IPS DF 6.9 (cell line): ENCODE data around the gene THSD7B.

Experiments
- DNase-seq: peaks from one replicate; pipeline ENCODE4 v3.0.0-alpha.2; 2013; ENCODE audit warnings: low read depth, low spot score
- H3K27ac ChIP-seq: one replicate; pipeline ENCODE4 v1.5.1; 2013; ENCODE audit warnings: low read length, control low read depth
- H3K27me3 ChIP-seq: 2 replicates; pipeline ENCODE4 v1.6.1; 2013; ENCODE audit warnings: mild to moderate bottlenecking, low read length; ENCODE audit not compliant: control insufficient read depth, insufficient read depth
- H3K36me3 ChIP-seq: 2 replicates; pipeline ENCODE4 v1.6.1; 2013; ENCODE audit warnings: low read length; ENCODE audit not compliant: control insufficient read depth, insufficient read depth
- H3K4me1 ChIP-seq: 2 replicates; pipeline ENCODE4 v1.6.1; 2013; ENCODE audit warnings: low read length; ENCODE audit not compliant: control insufficient read depth, insufficient read depth
- H3K4me3 ChIP-seq: 2 replicates; pipeline ENCODE4 v1.5.1; 2013; ENCODE audit warnings: mild to moderate bottlenecking, low read length
- H3K9me3 ChIP-seq: 2 replicates; pipeline ENCODE4 v1.6.1; 2013; ENCODE audit warnings: low read length, inconsistent platforms; ENCODE audit not compliant: control insufficient read depth, insufficient read depth
- WGBS: extraction: QIAGEN DNeasy Blood & Tissue Kit; methylation state at CpG from one replicate; pipeline ENCODE4 v1.1.7; 2013; ENCODE audit warnings: mixed read lengths, missing lambda C conversion rate; ENCODE audit not compliant: insufficient read length, insufficient coverage; 5-methylcytosine and 5-hydroxymethylcytosine counted together

The THSD7B gene

GRCh38 chr2:137405496-137405895 lies 640.2 kb downstream of the THSD7B start:
- no peak overlapping the region for H3K4me3 ChIP-seq
- no peaks in the 10 kb centered on the region for H3K27me3 ChIP-seq
- H3K27ac ChIP-seq: no peak overlapping the region
- 0 out of 2 replicates have a peak, but pooled peaks cover under 1% of the 10 kb centered on the region for H3K36me3 ChIP-seq
- no peaks in the 10 kb centered on the region for H3K9me3 ChIP-seq
- H3K4me1 ChIP-seq: no peaks in the 10 kb centered on the region
- no peak for DNase-seq
- no CpG with 5 or more reads among the region's 7 CpGs for WGBS

GRCh38 chr2:137411585-137411984 lies 646.2 kb downstream of the THSD7B start:
- H3K27me3 ChIP-seq: no peaks in the 10 kb centered on the region
- no peak for DNase-seq

DNA sequence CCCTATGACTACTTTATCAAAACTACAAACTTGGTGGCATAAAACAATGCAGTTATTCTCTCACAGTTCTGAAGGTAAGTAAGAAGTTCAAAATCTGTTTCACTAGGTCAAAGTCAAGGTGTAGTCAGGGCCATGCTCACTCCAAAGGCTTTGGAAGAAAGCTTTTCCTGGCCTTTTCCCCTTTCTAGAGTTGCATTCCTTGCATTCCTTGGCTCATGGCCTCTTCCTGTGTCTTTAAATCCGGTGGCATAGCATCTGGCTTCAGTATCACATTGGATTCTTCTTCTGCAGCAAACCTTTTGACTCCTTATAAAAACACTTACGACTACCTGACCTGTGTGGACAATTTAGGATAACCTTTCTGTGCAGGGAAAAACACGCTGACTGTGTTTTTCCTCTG lies 655.4 kb downstream of the THSD7B start:
- no peak overlapping the region for H3K4me3 ChIP-seq
- no peaks in the 10 kb centered on the region for H3K27me3 ChIP-seq
- DNase-seq: no peak
- H3K27ac ChIP-seq: no peak overlapping the region
- no CpG with 5 or more reads among the region's 3 CpGs for WGBS
- no peaks in the 10 kb centered on the region for H3K9me3 ChIP-seq
- H3K4me1 ChIP-seq: no peaks in the 10 kb centered on the region
- H3K36me3 ChIP-seq: no peaks in the 10 kb centered on the region

More at GRCh38 chr2:137411585-137411984, 646.2 kb downstream of the THSD7B start:
- H3K4me1 ChIP-seq: 0 out of 2 replicates have a peak, but pooled peaks cover 1% of the 10 kb centered on the region
- no peaks in the 10 kb centered on the region for H3K36me3 ChIP-seq
- H3K27ac ChIP-seq: no peak overlapping the region
- no peaks in the 10 kb centered on the region for H3K9me3 ChIP-seq
- no CpG with 5 or more reads among the region's 5 CpGs for WGBS
- no peak overlapping the region for H3K4me3 ChIP-seq

- no peaks in the 10 kb centered on the region for H3K27me3 ChIP-seq
- no peaks in the 10 kb centered on the region for H3K9me3 ChIP-seq
- no peak for DNase-seq
- no peak overlapping the region for H3K4me3 ChIP-seq
- H3K27ac ChIP-seq: no peak overlapping the region
- WGBS: no CpG with 5 or more reads among the region's 1 CpG
- no peaks in the 10 kb centered on the region for H3K36me3 ChIP-seq
- no peaks in the 10 kb centered on the region for H3K4me1 ChIP-seq
Measured at GRCh38 chr2:137435162-137435561, 669.8 kb downstream of the THSD7B start.

GRCh38 chr2:137437386-137437785 lies 672.0 kb downstream of the THSD7B start:
- H3K27ac ChIP-seq: no peak overlapping the region
- no peaks in the 10 kb centered on the region for H3K36me3 ChIP-seq
- H3K9me3 ChIP-seq: no peaks in the 10 kb centered on the region
- no peaks in the 10 kb centered on the region for H3K27me3 ChIP-seq
- no peaks in the 10 kb centered on the region; the same call in 1 of the 2 replicates for H3K4me1 ChIP-seq
- no CpG with 5 or more reads among the region's 2 CpGs for WGBS
- no peak for DNase-seq
- H3K4me3 ChIP-seq: no peak overlapping the region

DNA sequence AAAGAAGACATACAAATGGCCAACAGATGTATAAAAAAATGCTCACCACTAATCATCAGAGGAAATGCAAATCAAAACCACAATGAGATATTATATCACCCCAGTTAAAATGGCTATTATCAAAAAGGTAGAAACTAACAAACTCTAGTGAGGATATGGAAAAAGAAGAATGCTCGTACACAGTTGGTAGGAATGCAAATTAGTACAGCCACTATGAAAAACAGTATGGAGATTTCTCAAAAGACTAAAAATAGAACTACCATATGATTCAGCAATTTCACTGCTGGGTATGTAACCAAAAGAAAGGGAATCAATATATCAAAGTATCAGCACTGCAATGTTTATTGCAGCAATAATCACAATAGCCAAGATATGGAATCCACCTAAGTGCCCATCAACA lies 679.6 kb downstream of the THSD7B start:
- WGBS: no CpG with 5 or more reads among the region's 1 CpG
- H3K4me1 ChIP-seq: no peaks in the 10 kb centered on the region; the same call in 1 of the 2 replicates
- H3K36me3 ChIP-seq: no peaks in the 10 kb centered on the region
- no peak overlapping the region for H3K27ac ChIP-seq
- no peaks in the 10 kb centered on the region for H3K9me3 ChIP-seq
- H3K4me3 ChIP-seq: no peak overlapping the region
- no peak for DNase-seq
- H3K27me3 ChIP-seq: no peaks in the 10 kb centered on the region

- H3K36me3 ChIP-seq: no peaks in the 10 kb centered on the region
- H3K4me1 ChIP-seq: no peaks in the 10 kb centered on the region
- H3K9me3 ChIP-seq: no peaks in the 10 kb centered on the region
- no peak overlapping the region for H3K4me3 ChIP-seq
- no peak for DNase-seq
- H3K27me3 ChIP-seq: no peaks in the 10 kb centered on the region
- H3K27ac ChIP-seq: no peak overlapping the region
Measured at GRCh38 chr2:137449454-137449853, 684.1 kb downstream of the THSD7B start.

DNA sequence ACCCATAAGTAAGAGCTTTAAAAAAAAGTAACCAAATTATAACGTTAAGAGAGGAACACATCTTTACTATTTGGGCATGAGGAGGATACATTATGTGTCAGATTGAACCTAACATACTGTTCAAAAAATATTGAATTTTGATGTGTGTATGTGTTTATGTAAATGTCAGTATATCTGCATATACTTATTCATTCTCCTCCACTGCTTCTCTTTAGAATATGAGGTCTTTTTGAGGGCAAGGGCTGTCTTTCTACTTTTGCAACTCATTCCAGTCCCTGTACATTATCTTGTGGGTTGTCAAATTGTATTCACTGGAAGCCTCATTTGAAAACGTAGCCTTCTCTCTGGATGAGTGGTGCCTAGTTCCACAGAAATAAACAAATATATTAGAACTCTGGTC lies 689.5 kb downstream of the THSD7B start:
- Histone ChIP-seq H3K36me3 (no peaks in the 10 kb centered on the region), H3K27ac (no peak overlapping the region), H3K9me3 (no peaks in the 10 kb centered on the region), H3K4me1 (no peaks in the 10 kb centered on the region), H3K27me3 (no peaks in the 10 kb centered on the region), H3K4me3 (no peak overlapping the region)
- DNase-seq: no peak
- no CpG with 5 or more reads among the region's 2 CpGs for WGBS

GRCh38 chr2:137467246-137467862 lies 702.0 kb downstream of the THSD7B start:
- no CpG with 5 or more reads among the region's 3 CpGs for WGBS
- peak; percentile 45 for DNase-seq
- Histone ChIP-seq H3K27ac (no peak overlapping the region), H3K9me3 (no peaks in the 10 kb centered on the region), H3K36me3 (no peaks in the 10 kb centered on the region), H3K27me3 (no peaks in the 10 kb centered on the region), H3K4me1 (no peaks in the 10 kb centered on the region), H3K4me3 (no peak overlapping the region)

DNA sequence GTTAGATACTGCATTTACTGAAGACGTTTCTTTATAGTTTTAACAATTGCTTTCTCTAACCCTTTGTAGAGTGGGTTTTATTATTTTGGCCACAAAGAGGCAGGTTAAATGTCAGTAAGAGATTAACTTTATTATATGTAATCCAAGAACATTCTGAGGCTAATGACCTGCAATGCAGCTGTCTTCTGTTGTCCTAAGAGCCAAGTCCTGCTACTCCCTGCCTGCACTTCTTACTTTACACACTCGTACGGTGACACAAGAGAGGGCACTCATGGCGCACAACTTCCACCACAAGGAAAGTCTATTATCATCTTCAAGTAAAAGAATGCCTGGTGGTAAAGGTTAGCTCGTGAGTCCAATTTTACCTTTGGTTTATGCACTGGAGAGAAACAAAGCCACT lies 727.9 kb downstream of the THSD7B start:
- Histone ChIP-seq H3K4me1 (no peaks in the 10 kb centered on the region), H3K27ac (no peak overlapping the region), H3K36me3 (no peaks in the 10 kb centered on the region), H3K27me3 (no peaks in the 10 kb centered on the region), H3K4me3 (no peak overlapping the region), H3K9me3 (no peaks in the 10 kb centered on the region)
- WGBS: no CpG with 5 or more reads among the region's 5 CpGs
- DNase-seq: no peak

GRCh38 chr2:137500599-137500998 lies 735.3 kb downstream of the THSD7B start:
- no peaks in the 10 kb centered on the region for H3K9me3 ChIP-seq
- H3K27ac ChIP-seq: no peak overlapping the region
- H3K36me3 ChIP-seq: no peaks in the 10 kb centered on the region
- no peak for DNase-seq
- H3K4me1 ChIP-seq: no peaks in the 10 kb centered on the region
- H3K4me3 ChIP-seq: no peak overlapping the region
- WGBS: no CpG with 5 or more reads among the region's 3 CpGs
- H3K27me3 ChIP-seq: no peaks in the 10 kb centered on the region
